Activated CD8-positive, alpha-beta T cell treated with anti-CD3 and anti-CD28 coated beads for 36 hours (primary cell): Measurements from ENCODE around the gene DHX36. TPM values are rescaled to one million over a fixed set of nuclear protein-coding genes. Genes with fewer than 3 reads are reported as not detected.

Source experiments
- ATAC-seq: fragments of 200-7000 bp; cut with Tn5 transposase; one replicate; pipeline ENCODE4 v1.10.0; 2021; ENCODE audit warnings: mild to moderate bottlenecking, moderate library complexity
- CTCF ChIA-PET: fragments of 350-600 bp; sonication (Branson Sonifier 250); formaldehyde crosslinking; loops from one replicate; lab custom pipeline; 2021; ENCODE audit warnings: antibody characterized with exemption; lab: Charles Lee
- POLR2A ChIA-PET: fragments of 350-600 bp; sonication (Branson Sonifier 250); formaldehyde crosslinking; loops from one replicate; lab custom pipeline; 2021; ENCODE audit warnings: antibody characterized with exemption; lab: Charles Lee
- DNase-seq: peaks from one replicate; pipeline ENCODE4 v3.0.0-alpha.2; 2020
- H3K27ac Mint-ChIP-seq: one replicate; pipeline ENCODE4 v1.8.0; 2021; ENCODE audit warnings: mild to moderate bottlenecking, mixed read lengths
- H3K27me3 Mint-ChIP-seq: one replicate; pipeline ENCODE4 v1.8.0; 2021; ENCODE audit warnings: mixed read lengths
- H3K36me3 Mint-ChIP-seq: one replicate; pipeline ENCODE4 v1.8.0; 2021; ENCODE audit warnings: low read depth, mixed read lengths
- H3K4me1 Mint-ChIP-seq: one replicate; pipeline ENCODE4 v1.8.0; 2021; ENCODE audit warnings: low read depth, mixed read lengths
- H3K4me3 Mint-ChIP-seq: one replicate; pipeline ENCODE4 v1.8.0; 2021; ENCODE audit warnings: mild to moderate bottlenecking, moderate library complexity, mixed read lengths
- H3K9me3 Mint-ChIP-seq: one replicate; pipeline ENCODE4 v1.8.0; 2021; ENCODE audit warnings: mixed read lengths
- CTCF ChIP-seq: fragments of 200-600 bp; IDR thresholded peaks from one replicate; pipeline ENCODE4 v1.8.0; 2022; ENCODE audit warnings: antibody characterized with exemption, mild to moderate bottlenecking
- intact Hi-C: fragments of 100-400 bp; cut with micrococcal nuclease; formaldehyde crosslinking; loops from one replicate; pipeline ENCODE4 v1.10.0; 2022
- total RNA-seq, 2 experiments: library from RNA; stranded (reverse); gene quantifications; one replicate each; pipeline ENCODE4 v1.2.3, GENCODE V29; 2021

The DHX36 gene
- total RNA-seq, 2 experiments from 2014 or later, result 74.2 to 78.3 TPM

- TF ChIP-seq CTCF, result no peak
- H3K4me1 Mint-ChIP-seq, result peaks cover 4% of the 10 kb centered on the region
- peaks cover 6% of the 10 kb centered on the region for H3K36me3 Mint-ChIP-seq
- ATAC-seq (no peak), DNase-seq (no peak)
- no peak overlapping the region for H3K27ac Mint-ChIP-seq
- no peak overlapping the region for H3K4me3 Mint-ChIP-seq
- ChIA-PET CTCF (no interaction called here), POLR2A (no interaction called here)
- no peaks in the 10 kb centered on the region for H3K9me3 Mint-ChIP-seq
- intact Hi-C loops, result no loop called here
- peaks cover 7% of the 10 kb centered on the region for H3K27me3 Mint-ChIP-seq
Measured at GRCh38 chr3:154242766-154243165, 81.5 kb downstream of the DHX36 start.

- Mint-ChIP-seq H3K9me3 (no peaks in the 10 kb centered on the region), H3K4me3 (no peak overlapping the region), H3K4me1 (peaks cover 8% of the 10 kb centered on the region), H3K36me3 (no peaks in the 10 kb centered on the region), H3K27me3 (peaks cover 7% of the 10 kb centered on the region), H3K27ac (no peak overlapping the region)
- no peak for ATAC-seq
- ChIA-PET POLR2A (no interaction called here), CTCF (no interaction called here)
- TF ChIP-seq CTCF, result no peak
- DNase-seq, result no peak
- intact Hi-C loops, result no loop called here
Measured at GRCh38 chr3:154241496-154241895, 82.8 kb downstream of the DHX36 start.

GRCh38 chr3:154240235-154240634 is 84.1 kb downstream of the DHX36 start:
- Mint-ChIP-seq H3K36me3 (no peaks in the 10 kb centered on the region), H3K4me1 (peaks cover 8% of the 10 kb centered on the region), H3K4me3 (no peak overlapping the region), H3K27ac (no peak overlapping the region), H3K9me3 (no peaks in the 10 kb centered on the region), H3K27me3 (peaks cover 9% of the 10 kb centered on the region)
- no peak for ATAC-seq
- intact Hi-C loops, result no loop called here
- CTCF ChIA-PET, result no interaction called here
- POLR2A ChIA-PET, result no interaction called here
- no peak for DNase-seq
- no peak for TF ChIP-seq CTCF

- Mint-ChIP-seq H3K4me3 (no peak overlapping the region), H3K36me3 (no peaks in the 10 kb centered on the region), H3K27me3 (peaks cover 23% of the 10 kb centered on the region), H3K9me3 (no peaks in the 10 kb centered on the region), H3K4me1 (peaks cover 8% of the 10 kb centered on the region), H3K27ac (no peak overlapping the region)
- no peak for TF ChIP-seq CTCF
- no peak for ATAC-seq
- POLR2A ChIA-PET, result no interaction called here
- CTCF ChIA-PET, result interaction anchor here (1.3 kb wide), 1 partner anchor 16 kb away, joined by 4 read pairs; no protein-coding TSS in a partner anchor
- intact Hi-C loops, result no loop called here
- DNase-seq, result no peak
Measured at GRCh38 chr3:154236331-154236730, 88.0 kb downstream of the DHX36 start.

- POLR2A ChIA-PET, result no interaction called here
- no peaks in the 10 kb centered on the region for H3K9me3 Mint-ChIP-seq
- H3K27me3 Mint-ChIP-seq, result peaks cover 23% of the 10 kb centered on the region
- no peak overlapping the region for H3K4me3 Mint-ChIP-seq
- no peak overlapping the region for H3K27ac Mint-ChIP-seq
- DNase-seq, result no peak
- intact Hi-C loops, result no loop called here
- H3K4me1 Mint-ChIP-seq, result peaks cover 8% of the 10 kb centered on the region
- no peak for TF ChIP-seq CTCF
- no peak for ATAC-seq
- CTCF ChIA-PET, result no interaction called here
- H3K36me3 Mint-ChIP-seq, result no peaks in the 10 kb centered on the region
Measured at GRCh38 chr3:154235330-154235729, 89.0 kb downstream of the DHX36 start.
